HepG2 (cell line): ENCODE measurements around the gene RIPPLY2. TPM values are rescaled to one million over a fixed set of nuclear protein-coding genes. Genes with fewer than 3 reads are reported as not detected.

Source experiments
- ATAC-seq: fragments of 200-7000 bp; cut with Tn5 transposase; 3 replicates; pipeline ENCODE4 v1.9.1; 2020; ENCODE audit warnings: mild to moderate bottlenecking, moderate library complexity
- BruUV-seq: library from RNA; stranded (reverse); fragments of 400-500 nt; replicated peaks from 2 replicates; lab custom pipeline; 2021; lab: Mats Ljungman, UMichigan
- CTCF ChIA-PET: fragments of 300-600 bp; formaldehyde crosslinking; extraction: SDS; loops from one replicate; lab custom pipeline; 2021; ENCODE audit warnings: low total read pairs, inconsistent platforms, low intra/inter-chr PET ratio; lab: Yijun Ruan, JAX
- POLR2A ChIA-PET: fragments of 350-600 bp; sonication (Branson Sonifier 250); formaldehyde crosslinking; loops from one replicate; lab custom pipeline; 2020; ENCODE audit warnings: antibody characterized with exemption, inconsistent platforms; lab: Yijun Ruan, JAX
- DNase-seq: peaks from one replicate; pipeline ENCODE4 v3.0.0-alpha.2; 2015; ENCODE audit warnings: low spot score
- FAIRE-seq: peaks from 3 replicates; lab custom pipeline; 2011; peaks lifted over from hg19 to GRCh38; lab: Jason Lieb, UNC
- H2AFZ ChIP-seq: one replicate; pipeline ENCODE4 v1.6.1; 2011; ENCODE audit warnings: low read length, inconsistent platforms
- H3K27ac ChIP-seq: fragments of 300-600 bp; 3 replicates; pipeline ENCODE4 v1.8.0; 2011; ENCODE audit warnings: mixed run types, mild to moderate bottlenecking, mixed read lengths, low read length, inconsistent platforms; ENCODE audit not compliant: insufficient read depth; ENCODE audit errors: extremely low read length
- H3K27me3 ChIP-seq, 2 experiments: fragments of 200-600 bp in 1 of 2; 2 replicates in 1 of 2; 3 replicates in 1 of 2; pipeline versions ENCODE4 v1.6.0 to v1.8.0; 2011; ENCODE audit warnings: low read length in 2 of 2, mild to moderate bottlenecking in 2 of 2, moderate library complexity in 2 of 2, inconsistent platforms in 1 of 2; ENCODE audit not compliant: insufficient read depth in 2 of 2, control insufficient read depth in 1 of 2
- H3K36me3 ChIP-seq, 2 experiments: fragments of 200-600 bp in 1 of 2; replicated peaks in 1 of 2; 2 replicates in 1 of 2; 3 replicates in 1 of 2; pipeline versions ENCODE4 v1.5.1 to v1.8.0; 2011; ENCODE audit warnings: low read length in 2 of 2, inconsistent platforms in 1 of 2; ENCODE audit not compliant: insufficient read depth in 2 of 2, control insufficient read depth in 1 of 2
- H3K4me1 ChIP-seq: 2 replicates; pipeline ENCODE4 v1.5.1; 2012; ENCODE audit warnings: low read length, inconsistent platforms; ENCODE audit not compliant: insufficient read depth
- H3K4me2 ChIP-seq: 2 replicates; pipeline ENCODE4 v1.6.0; 2011; ENCODE audit warnings: low read depth, low read length, inconsistent platforms
- H3K4me3 ChIP-seq, 3 experiments: fragments of 200-600 bp in 1 of 3; sonication (generic), shearing (Covaris generic) in 1 of 3; replicated peaks in 1 of 3; 2 replicates each; pipeline ENCODE4 v1.5.1; 2011 to 2016; ENCODE audit warnings: low read length in 3 of 3, inconsistent platforms in 2 of 3, low read depth in 2 of 3, mild to moderate bottlenecking in 2 of 3, control low read depth in 1 of 3, mixed read lengths in 1 of 3; ENCODE audit not compliant: insufficient read depth in 1 of 3
- H3K79me2 ChIP-seq: one replicate; pipeline ENCODE4 v1.6.1; 2011; ENCODE audit warnings: low read length, inconsistent platforms; ENCODE audit not compliant: insufficient read depth
- H3K9ac ChIP-seq: 2 replicates; pipeline ENCODE4 v1.6.0; 2011; ENCODE audit warnings: mild to moderate bottlenecking, low read depth, low read length, inconsistent platforms; ENCODE audit not compliant: insufficient read depth
- H3K9me3 ChIP-seq: 2 replicates; pipeline ENCODE4 v1.5.1; 2012; ENCODE audit warnings: mild to moderate bottlenecking, low read length
- H4K20me1 ChIP-seq: 2 replicates; pipeline ENCODE4 v1.6.0; 2011; ENCODE audit warnings: inconsistent platforms, mild to moderate bottlenecking, low read length, moderate library complexity; ENCODE audit not compliant: insufficient read depth
- CAMTA2 ChIP-seq: sonication (generic); formaldehyde crosslinking; IDR thresholded peaks from 2 replicates; pipeline ENCODE4 v1.4.0; 2020; ENCODE audit warnings: mild to moderate bottlenecking, missing genetic modification reagents, borderline replicate concordance
- CC2D1A ChIP-seq: sonication (generic); formaldehyde crosslinking; IDR thresholded peaks from 2 replicates; pipeline ENCODE4 v1.8.1; 2023; ENCODE audit warnings: mild to moderate bottlenecking, missing genetic modification reagents
- FLYWCH1 ChIP-seq: sonication (generic); formaldehyde crosslinking; IDR thresholded peaks from 2 replicates; pipeline ENCODE4 v1.8.1; 2023; ENCODE audit warnings: mild to moderate bottlenecking, missing genetic modification reagents
- ISX ChIP-seq: sonication (generic); formaldehyde crosslinking; conservative IDR thresholded peaks from 2 replicates; pipeline ENCODE4 v1.5.0; 2020; ENCODE audit warnings: missing genetic modification reagents
- JUND ChIP-seq: sonication (generic); formaldehyde crosslinking; IDR thresholded peaks from 2 replicates; pipeline ENCODE4 v1.8.0; 2022; ENCODE audit warnings: mild to moderate bottlenecking, missing genetic modification reagents
- MBNL3 ChIP-seq: fragments of 250-450 bp; sonication (Bioruptor Pico); conservative IDR thresholded peaks from 2 replicates; pipeline ENCODE4 v1.8.0; 2022; ENCODE audit warnings: mild to moderate bottlenecking, inconsistent platforms
- NCOA5 ChIP-seq: sonication (generic); formaldehyde crosslinking; IDR thresholded peaks from 2 replicates; pipeline ENCODE4 v1.4.0; 2020; ENCODE audit warnings: missing genetic modification reagents
- SPEN ChIP-seq: sonication (generic); formaldehyde crosslinking; IDR thresholded peaks from 2 replicates; pipeline ENCODE4 v1.5.1; 2020; ENCODE audit warnings: low read depth, mild to moderate bottlenecking, missing genetic modification reagents
- YEATS4 ChIP-seq: sonication (generic); formaldehyde crosslinking; IDR thresholded peaks from 2 replicates; pipeline ENCODE4 v1.4.0; 2020; ENCODE audit warnings: missing genetic modification reagents, borderline replicate concordance
- ZFP36 ChIP-seq: fragments of 150-350 bp; IDR thresholded peaks from 2 replicates; pipeline ENCODE4 v1.6.1; 2018; ENCODE audit warnings: borderline replicate concordance, low read length, low read depth; ENCODE audit not compliant: partially characterized antibody
- ZNF513 ChIP-seq: sonication (generic); formaldehyde crosslinking; conservative IDR thresholded peaks from 2 replicates; pipeline ENCODE4 v1.5.0; 2020; ENCODE audit warnings: missing genetic modification reagents
- ZNF713 ChIP-seq: sonication (generic); formaldehyde crosslinking; IDR thresholded peaks from 2 replicates; pipeline ENCODE4 v1.4.0; 2020; ENCODE audit warnings: mild to moderate bottlenecking, missing genetic modification reagents
- ZNF776 ChIP-seq: sonication (generic); formaldehyde crosslinking; IDR thresholded peaks from 2 replicates; pipeline ENCODE4 v1.4.0; 2020; ENCODE audit warnings: mild to moderate bottlenecking, missing genetic modification reagents
- ZNF83 ChIP-seq: sonication (generic); formaldehyde crosslinking; IDR thresholded peaks from 2 replicates; pipeline ENCODE4 v1.4.0; 2020; ENCODE audit warnings: missing genetic modification reagents, mild to moderate bottlenecking, borderline replicate concordance
- WGBS: methylation state at CpG from one replicate; pipeline ENCODE4 v1.1.6; 2017; ENCODE audit warnings: low lambda C conversion rate; 5-methylcytosine and 5-hydroxymethylcytosine counted together
- in situ Hi-C: cut with HindIII; loops from 2 replicates; pipeline ENCODE4 v1.10.0; 2017; ENCODE audit warnings: low pct_unique_long_range_greater_than_20kb; ENCODE audit not compliant: extremely low pct_ligation_motif_present
- intact Hi-C: fragments of 100-400 bp; cut with micrococcal nuclease; formaldehyde crosslinking; loops from one replicate; pipeline ENCODE4 v1.10.0; 2022; ENCODE audit not compliant: unreplicated experiment
- polyA plus RNA-seq, 8 experiments: library from polyadenylated mRNA; depleted of rRNA in 3 of 8; stranded (reverse) in 7 of 8; unstranded in 1 of 8; fragments of >200 nt; fragmentation: Illumina TruSeq in 4 of 8; extraction: Trizol in 4 of 8; gene quantifications; 2 replicates each; pipeline versions ENCODE4 v1.2.1 to v1.2.3, GENCODE V29; 2011 to 2016; ENCODE audit warnings: low read depth in 4 of 8, missing spikeins in 1 of 8, mixed read lengths in 1 of 8; ENCODE audit not compliant: insufficient read depth in 1 of 8
- total RNA-seq, 5 experiments: library from RNA; depleted of rRNA; stranded (reverse); fragments of >200 nt; fragmentation: Illumina TruSeq; extraction: Trizol; gene quantifications; 2 replicates each; pipeline ENCODE4 v1.2.3, GENCODE V29; 2016; ENCODE audit warnings: low read depth in 1 of 5
- TF ChIP-seq, protein P1 (sequence below): sonication (generic); formaldehyde crosslinking; IDR thresholded peaks from 2 replicates; pipeline ENCODE4 v1.4.0; 2020; ENCODE audit warnings: missing genetic modification reagents, borderline replicate concordance

Gene RIPPLY2
- total and polyA plus RNA-seq, 2 of the 13 experiments (the other 11 are each of a cell fraction or from before 2014, with no cell fraction given) = not detected

DNA sequence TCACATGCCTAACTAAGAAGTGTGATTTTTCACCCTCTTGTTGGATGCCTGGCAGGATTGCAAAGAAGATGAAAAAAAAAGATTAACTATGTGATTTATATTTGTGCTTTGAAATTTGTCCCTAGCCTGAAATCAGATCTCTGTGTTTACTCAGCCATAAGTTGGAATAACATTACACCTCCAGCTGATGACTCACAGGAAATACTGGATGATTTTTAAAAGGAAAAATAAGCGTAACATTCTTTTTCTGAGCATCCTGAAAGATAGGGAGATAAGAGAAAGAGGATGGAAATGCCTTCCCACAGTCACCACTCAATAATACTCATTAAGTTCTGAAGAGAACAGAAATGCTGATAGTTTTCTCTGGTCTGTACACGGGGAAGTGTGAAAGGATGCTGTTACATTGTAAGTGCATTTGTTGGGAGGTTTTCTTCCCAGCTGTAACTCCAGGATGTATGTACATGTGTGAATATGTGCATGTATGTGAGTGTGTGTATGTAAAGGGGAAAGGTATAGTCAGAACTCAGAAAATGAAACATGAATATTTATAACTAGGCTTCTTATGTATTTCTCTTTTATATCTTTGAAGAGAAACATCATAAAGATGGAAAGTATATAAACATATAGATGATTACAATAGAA is 37.4 kb upstream of the RIPPLY2 start (continued):
- TF ChIP-seq ZFP36 (no peak), ZNF513 (CRISPR knock-in tag) (no peak), NCOA5 (no peak), ZNF83 (CRISPR knock-in tag) (no peak), JUND (CRISPR knock-in tag) (no peak)
- TF ChIP-seq, all 625 proteins: peak for 0

GRCh38 chr6:83822629-83823169 is 30.5 kb upstream of the RIPPLY2 start:
- no peaks in the 10 kb centered on the region for H3K9me3 ChIP-seq
- H3K4me2 ChIP-seq = no peak overlapping the region
- FAIRE-seq (no peak), ATAC-seq (no peak), DNase-seq (no peak)
- ChIA-PET POLR2A (no interaction called here), CTCF (no interaction called here)
- H4K20me1 ChIP-seq = no peaks in the 10 kb centered on the region
- no peak overlapping the region for H3K27ac ChIP-seq
- no peaks in the 10 kb centered on the region for H3K4me1 ChIP-seq
- H3K9ac ChIP-seq = no peak overlapping the region
- WGBS = 4% methylated on average over 3 of the region's 3 CpGs
- no peak for TF ChIP-seq ZNF776 (CRISPR knock-in tag)
- no peak for TF ChIP-seq ZNF713 (CRISPR knock-in tag)
- TF ChIP-seq CAMTA2 = no peak
- no peak for TF ChIP-seq ISX (CRISPR knock-in tag)
- TF ChIP-seq YEATS4 = no peak
- no peak for TF ChIP-seq SPEN (CRISPR knock-in tag)
- TF ChIP-seq MBNL3 (CRISPR knock-in tag) = no peak
- TF ChIP-seq, protein P1, sequence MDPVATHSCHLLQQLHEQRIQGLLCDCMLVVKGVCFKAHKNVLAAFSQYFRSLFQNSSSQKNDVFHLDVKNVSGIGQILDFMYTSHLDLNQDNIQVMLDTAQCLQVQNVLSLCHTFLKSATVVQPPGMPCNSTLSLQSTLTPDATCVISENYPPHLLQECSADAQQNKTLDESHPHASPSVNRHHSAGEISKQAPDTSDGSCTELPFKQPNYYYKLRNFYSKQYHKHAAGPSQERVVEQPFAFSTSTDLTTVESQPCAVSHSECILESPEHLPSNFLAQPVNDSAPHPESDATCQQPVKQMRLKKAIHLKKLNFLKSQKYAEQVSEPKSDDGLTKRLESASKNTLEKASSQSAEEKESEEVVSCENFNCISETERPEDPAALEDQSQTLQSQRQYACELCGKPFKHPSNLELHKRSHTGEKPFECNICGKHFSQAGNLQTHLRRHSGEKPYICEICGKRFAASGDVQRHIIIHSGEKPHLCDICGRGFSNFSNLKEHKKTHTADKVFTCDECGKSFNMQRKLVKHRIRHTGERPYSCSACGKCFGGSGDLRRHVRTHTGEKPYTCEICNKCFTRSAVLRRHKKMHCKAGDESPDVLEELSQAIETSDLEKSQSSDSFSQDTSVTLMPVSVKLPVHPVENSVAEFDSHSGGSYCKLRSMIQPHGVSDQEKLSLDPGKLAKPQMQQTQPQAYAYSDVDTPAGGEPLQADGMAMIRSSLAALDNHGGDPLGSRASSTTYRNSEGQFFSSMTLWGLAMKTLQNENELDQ (CRISPR knock-in tag) = no peak
- TF ChIP-seq FLYWCH1 (CRISPR knock-in tag) = no peak
- TF ChIP-seq CC2D1A (CRISPR knock-in tag) = no peak
- BruUV-seq = no TSS peak
- no peak overlapping the region for H2AFZ ChIP-seq
- H3K79me2 ChIP-seq = no peaks in the 10 kb centered on the region
- in situ Hi-C loops (no loop called here), intact Hi-C loops (no loop called here)
- no peaks in the 10 kb centered on the region for H3K36me3 ChIP-seq
- H3K4me3 ChIP-seq = no peak overlapping the region
- no peaks in the 10 kb centered on the region; a peak in 1 of 5 replicates for H3K27me3 ChIP-seq
